ENCODE data around the gene ATXN1.
"Not testable (repeated sequence)": the region's sequence is repeated elsewhere in the genome, so short reads cannot be mapped to it uniquely, and the experiment has no call there.

Gene ATXN1

DNA sequence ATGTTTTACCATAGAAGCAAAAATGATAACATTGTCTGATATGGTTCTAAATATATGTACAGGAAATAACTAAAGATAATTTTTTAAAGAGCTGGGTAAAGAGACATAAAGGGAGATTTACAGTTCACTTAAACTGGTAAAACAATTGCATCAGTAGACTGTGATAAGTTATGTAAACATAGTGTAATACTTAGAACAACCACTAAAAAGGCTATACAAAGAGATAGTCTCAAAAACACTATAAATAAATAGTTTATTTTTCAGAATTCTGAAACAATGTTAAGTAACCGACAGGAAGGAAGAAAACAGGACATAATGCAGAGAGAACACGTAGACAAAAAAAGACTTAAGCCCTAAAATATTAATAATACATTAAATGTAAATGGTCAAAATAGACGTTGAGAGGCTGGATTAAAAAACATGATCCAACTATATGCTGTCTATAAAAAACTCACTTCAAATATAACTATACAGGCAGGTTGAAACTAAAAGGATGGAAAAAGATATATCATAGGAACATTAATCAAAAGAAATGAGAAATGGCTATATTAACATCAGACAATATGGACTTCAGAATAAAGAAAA lies 32.7 kb upstream of the ATXN1 start:
- no peak overlapping the region for H3K4me3 ChIP-seq (ENCODE audit: low read depth, low read length)
- TF ChIP-seq, protein P1, sequence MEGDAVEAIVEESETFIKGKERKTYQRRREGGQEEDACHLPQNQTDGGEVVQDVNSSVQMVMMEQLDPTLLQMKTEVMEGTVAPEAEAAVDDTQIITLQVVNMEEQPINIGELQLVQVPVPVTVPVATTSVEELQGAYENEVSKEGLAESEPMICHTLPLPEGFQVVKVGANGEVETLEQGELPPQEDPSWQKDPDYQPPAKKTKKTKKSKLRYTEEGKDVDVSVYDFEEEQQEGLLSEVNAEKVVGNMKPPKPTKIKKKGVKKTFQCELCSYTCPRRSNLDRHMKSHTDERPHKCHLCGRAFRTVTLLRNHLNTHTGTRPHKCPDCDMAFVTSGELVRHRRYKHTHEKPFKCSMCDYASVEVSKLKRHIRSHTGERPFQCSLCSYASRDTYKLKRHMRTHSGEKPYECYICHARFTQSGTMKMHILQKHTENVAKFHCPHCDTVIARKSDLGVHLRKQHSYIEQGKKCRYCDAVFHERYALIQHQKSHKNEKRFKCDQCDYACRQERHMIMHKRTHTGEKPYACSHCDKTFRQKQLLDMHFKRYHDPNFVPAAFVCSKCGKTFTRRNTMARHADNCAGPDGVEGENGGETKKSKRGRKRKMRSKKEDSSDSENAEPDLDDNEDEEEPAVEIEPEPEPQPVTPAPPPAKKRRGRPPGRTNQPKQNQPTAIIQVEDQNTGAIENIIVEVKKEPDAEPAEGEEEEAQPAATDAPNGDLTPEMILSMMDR (IDR thresholded peaks at IDR 0.05; ENCODE audit: borderline replicate concordance, insufficient read depth, low read depth, low read length) = no peak

DNA sequence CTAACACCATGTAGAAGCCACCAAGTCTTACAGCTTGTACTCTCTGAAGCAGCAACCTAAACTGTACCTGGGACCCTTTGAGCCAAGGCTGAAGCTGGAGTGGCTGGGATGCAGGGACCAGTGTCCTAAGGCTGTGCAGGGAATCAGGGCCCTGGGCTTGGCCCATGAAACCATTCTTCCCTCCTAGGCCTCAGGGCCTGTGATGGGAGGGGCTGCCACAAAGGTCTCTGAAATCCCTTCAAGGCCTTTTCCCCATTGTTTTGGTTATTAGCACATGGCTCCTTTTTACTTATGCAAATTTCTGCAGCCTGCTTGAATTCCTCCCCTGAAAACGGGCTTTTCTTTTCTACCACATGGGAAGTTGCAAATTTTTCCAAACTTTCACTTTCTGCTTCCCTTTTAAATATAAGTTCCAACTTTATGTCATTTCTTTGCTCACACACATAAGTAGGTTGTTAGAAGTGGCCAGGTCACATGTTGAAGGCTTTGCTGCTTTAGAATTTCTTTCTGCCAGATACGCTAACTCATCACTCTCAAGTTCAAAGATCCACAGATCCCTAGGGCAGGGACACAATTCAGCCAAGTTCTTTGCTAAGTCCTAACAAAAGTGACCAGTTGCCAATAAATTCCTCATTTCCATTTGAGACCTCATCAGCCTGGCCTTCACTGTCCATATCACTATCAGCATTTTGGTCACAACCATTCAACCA lies 28.2 kb upstream of the ATXN1 start:
- H3K4me3 ChIP-seq (ENCODE audit: low read depth, low read length) = no peak overlapping the region

DNA sequence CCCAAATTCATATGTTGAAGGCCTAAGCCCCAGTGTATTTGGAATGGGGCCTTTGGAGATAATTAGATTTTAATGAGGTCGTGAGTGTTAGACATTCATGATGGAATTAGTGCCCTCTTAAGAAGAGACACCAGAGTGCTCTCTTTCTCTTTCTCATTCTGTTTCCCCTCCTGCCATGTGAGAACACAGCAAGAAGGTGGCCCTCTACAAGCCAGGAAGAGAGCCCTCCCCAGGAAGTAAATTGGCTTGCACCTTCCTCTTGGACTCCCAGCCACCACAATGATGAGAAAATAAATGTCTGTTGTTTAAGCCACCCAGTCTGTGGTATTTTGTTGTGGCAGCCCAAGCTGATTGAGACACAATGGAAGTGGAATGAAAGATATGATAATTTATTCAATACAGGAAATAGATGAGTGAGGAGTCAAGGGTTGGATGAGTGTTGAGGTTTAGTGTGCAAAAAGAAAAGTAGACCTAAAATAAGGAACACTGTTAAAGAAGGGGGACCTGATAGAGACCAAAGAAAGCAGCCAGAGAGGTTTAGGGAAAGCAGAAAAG lies 25.9 kb upstream of the ATXN1 start:
- TF ChIP-seq, protein P1 (IDR thresholded peaks at IDR 0.05; ENCODE audit: borderline replicate concordance, insufficient read depth, low read depth, low read length) = no peak

More for the DNA sequence above, 28.2 kb upstream of the ATXN1 start:
- TF ChIP-seq, protein P1 (IDR thresholded peaks at IDR 0.05; ENCODE audit: borderline replicate concordance, insufficient read depth, low read depth, low read length) = no peak

DNA sequence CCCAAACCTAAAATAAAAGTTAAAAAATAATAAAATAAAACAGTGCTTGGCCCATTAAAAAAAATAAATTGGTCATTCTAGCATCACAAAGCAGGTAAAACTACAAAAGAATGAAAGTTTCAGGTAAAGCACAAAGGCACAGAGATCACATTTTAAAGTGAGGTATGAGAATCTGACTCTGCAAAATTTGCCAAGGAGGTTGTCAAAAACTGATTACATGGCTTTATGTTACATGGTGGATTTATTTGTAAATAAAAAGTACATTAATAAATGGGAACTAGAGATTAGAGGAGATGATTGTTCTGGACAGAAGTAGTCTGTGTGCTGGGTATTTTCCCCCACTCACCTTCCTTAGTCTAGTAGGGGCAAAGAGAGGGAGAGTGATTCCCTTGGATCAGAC lies 24.2 kb upstream of the ATXN1 start:
- TF ChIP-seq, protein P1 (IDR thresholded peaks at IDR 0.05; ENCODE audit: borderline replicate concordance, insufficient read depth, low read depth, low read length) = no peak
- H3K4me3 ChIP-seq (ENCODE audit: low read depth, low read length) = no peak overlapping the region

More for the DNA sequence above, 25.9 kb upstream of the ATXN1 start:
- no peak overlapping the region for H3K4me3 ChIP-seq (ENCODE audit: low read depth, low read length)

DNA sequence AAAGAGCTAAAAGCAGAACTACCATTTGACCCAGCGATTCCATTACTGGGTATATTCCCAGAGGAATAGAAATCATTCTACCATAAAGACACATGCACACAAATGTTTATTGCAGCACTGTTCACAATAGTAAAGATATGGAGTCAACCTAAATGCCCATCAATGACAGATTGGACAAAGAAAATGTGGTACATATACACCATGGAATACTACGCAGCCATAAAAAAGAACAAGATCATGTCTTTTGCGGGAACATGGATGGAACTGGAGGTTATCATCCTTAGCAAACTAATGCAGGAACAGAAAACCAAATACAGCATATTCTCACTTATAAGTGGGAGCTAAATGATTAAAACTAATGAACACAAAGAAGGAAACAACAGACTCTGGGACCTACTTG lies 23.7 kb upstream of the ATXN1 start:
- not testable (repeated sequence) for H3K4me3 ChIP-seq (ENCODE audit: low read depth, low read length)

DNA sequence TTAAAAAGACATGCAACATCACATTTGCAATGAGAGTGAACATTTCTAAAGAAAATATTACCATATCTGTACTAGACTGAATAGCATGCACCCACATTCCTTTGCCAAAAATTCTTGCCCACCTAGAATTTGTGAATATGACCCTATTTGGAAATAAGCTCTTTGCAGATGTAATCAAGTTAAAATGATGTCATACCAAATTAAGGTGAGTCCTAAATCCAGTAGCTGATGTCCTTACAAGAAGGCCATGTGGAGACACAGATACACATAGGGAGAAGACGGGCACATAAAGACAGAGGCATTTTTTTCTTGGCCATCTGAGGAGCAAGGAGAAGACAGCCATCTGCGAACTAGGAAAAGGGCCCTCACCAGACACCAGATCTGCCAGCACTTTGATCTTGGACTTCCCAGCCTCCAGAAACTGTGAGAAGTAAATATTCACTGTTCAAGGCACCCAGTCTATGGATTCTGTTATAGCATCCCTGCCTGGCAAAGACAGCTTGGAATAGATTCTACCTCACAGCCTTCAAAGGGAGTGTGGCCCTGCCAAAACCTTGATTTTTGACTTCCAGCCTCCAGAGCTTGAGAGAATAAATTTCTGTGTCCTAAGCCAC lies 22.8 kb upstream of the ATXN1 start:
- TF ChIP-seq, protein P1 (IDR thresholded peaks at IDR 0.05; ENCODE audit: borderline replicate concordance, insufficient read depth, low read depth, low read length) = no peak
- H3K4me3 ChIP-seq (ENCODE audit: low read depth, low read length) = no peak overlapping the region

DNA sequence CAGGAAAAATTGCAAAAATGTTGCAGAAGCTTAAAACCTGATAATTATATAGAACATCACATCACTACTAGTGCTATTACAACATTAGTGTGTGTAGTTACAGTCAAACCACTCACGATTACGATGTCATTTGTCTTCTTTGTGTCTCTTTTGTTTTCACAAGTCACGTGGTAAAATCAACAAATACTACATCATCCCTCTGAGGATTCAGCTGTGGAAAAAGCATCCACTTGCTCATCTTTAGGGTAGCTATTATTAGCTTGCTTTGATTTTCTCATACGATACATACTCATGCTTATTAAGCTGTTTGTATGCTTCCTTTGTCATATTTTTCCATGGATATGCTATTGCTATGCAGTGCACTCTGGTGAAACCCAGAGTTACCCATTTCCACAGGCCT lies 22.2 kb upstream of the ATXN1 start:
- H3K4me3 ChIP-seq (ENCODE audit: low read depth, low read length) = no peak overlapping the region
- TF ChIP-seq, protein P1 (IDR thresholded peaks at IDR 0.05; ENCODE audit: borderline replicate concordance, insufficient read depth, low read depth, low read length) = no peak

Data from GM12875 (cell line).